Subcutaneous adipose tissue (tissue), 4 donors: ENCODE data around the gene SRSF12. TPM values are rescaled to one million over a fixed set of nuclear protein-coding genes. Genes with fewer than 3 reads are reported as not detected.

ENCODE experiments used
- CTCF ChIP-seq: fragments of 450-650 bp; IDR thresholded peaks from one replicate; pipeline ENCODE4 v1.5.1; 2016; ENCODE audit warnings: low read depth, mild to moderate bottlenecking, control low read depth, antibody characterized with exemption, moderate library complexity
- small RNA-seq: library from RNA; depleted of rRNA; stranded (forward); fragments of <200 nt; gene quantifications from one replicate; pipeline ENCODE3, GENCODE V24; 2016
- total RNA-seq, 4 donors: library from RNA; depleted of rRNA; stranded (reverse); fragments of >200 nt; gene quantifications; one replicate each; pipeline ENCODE4 v1.1.0, GENCODE V29; 2016

SRSF12 gene
- total RNA-seq, 4 donors from 2014 or later: 0.17 TPM; not detected in 3

- TF ChIP-seq CTCF: no peak
Measured at GRCh38 chr6:89051676-89052075, 66.2 kb downstream of the SRSF12 start.

- TF ChIP-seq CTCF: no peak
Measured at GRCh38 chr6:89050697-89051096, 67.2 kb downstream of the SRSF12 start.

- TF ChIP-seq CTCF: no peak
Measured at GRCh38 chr6:89050155-89050554, 67.7 kb downstream of the SRSF12 start.

- no peak for TF ChIP-seq CTCF
Measured at GRCh38 chr6:89048985-89049384, 68.9 kb downstream of the SRSF12 start.

- TF ChIP-seq CTCF: no peak
Measured at GRCh38 chr6:89048288-89048923, 69.5 kb downstream of the SRSF12 start.

- no peak for TF ChIP-seq CTCF
Measured at GRCh38 chr6:89047473-89047872, 70.4 kb downstream of the SRSF12 start.

Small RNA genes within 50 kb of the gene (small RNA-seq; reads per million reads assigned to genes)
- not detected for gene RN7SL336P
- not detected for gene RNU2-61P

Other genes starting within 250 kb of the SRSF12 start
- 10 to 100 TPM; 10.2 to 22.3 (median 13.4) TPM for gene RNGTT, start 154.5 kb downstream of the SRSF12 start, total RNA-seq
- gene PNRC1, start 37.3 kb downstream of the SRSF12 start, total RNA-seq: 100 to 1,000 TPM; 228 to 324 (median 262) TPM
- gene PM20D2, start 28.0 kb upstream of the SRSF12 start, total RNA-seq: 1 to 10 TPM; 4.0 to 6.8 (median 4.9) TPM
- not detected for gene GABRR1, start 99.3 kb upstream of the SRSF12 start, total RNA-seq
- gene GABRR2, start 197.2 kb upstream of the SRSF12 start, total RNA-seq: 1 to 10 TPM in 1 of 4 donors, under 1 TPM in 1, not detected in 2; 0.57 to 1.4 TPM
- gene UBE2J1, start 234.7 kb upstream of the SRSF12 start, total RNA-seq: 10 to 100 TPM; 20.9 to 48.3 (median 27.8) TPM